Retinal pigment epithelial cell (primary cell): ENCODE results near the gene PROX1.

Experiments
- DNase-seq: peaks from one replicate; pipeline ENCODE4 v3.0.0-alpha.2; 2010; ENCODE audit warnings: low read depth
- H3K4me3 ChIP-seq: 2 replicates; pipeline ENCODE4 v1.5.1; 2011; ENCODE audit warnings: mild to moderate bottlenecking, low read length, control low read depth, moderate library complexity
- TF ChIP-seq, protein P1 (sequence below): conservative IDR thresholded peaks from 2 replicates; pipeline ENCODE4 v1.5.1; 2011; ENCODE audit warnings: low read depth, low read length, control low read depth, inconsistent platforms

PROX1 gene

DNA sequence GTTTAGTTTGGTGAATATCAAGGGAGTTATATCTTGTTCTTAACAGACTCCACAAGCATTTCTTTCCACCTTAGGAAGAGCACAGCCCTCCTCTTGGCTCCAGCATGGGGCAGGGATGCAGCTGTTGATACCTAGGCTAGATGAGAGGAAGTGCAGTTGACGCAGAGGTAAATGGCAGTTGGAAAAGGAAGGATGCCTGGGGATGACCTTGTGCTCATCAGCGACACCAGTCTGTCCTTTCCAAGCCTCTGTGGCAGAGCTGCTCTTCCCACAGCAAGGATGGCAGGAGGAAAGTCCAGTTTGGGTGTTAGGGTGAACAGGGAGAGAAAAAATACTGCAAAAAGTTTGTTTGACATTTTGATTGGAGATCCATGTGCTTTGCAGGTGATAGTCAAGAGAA, 6.2 kb downstream of the PROX1 start:
- TF ChIP-seq, protein P1, sequence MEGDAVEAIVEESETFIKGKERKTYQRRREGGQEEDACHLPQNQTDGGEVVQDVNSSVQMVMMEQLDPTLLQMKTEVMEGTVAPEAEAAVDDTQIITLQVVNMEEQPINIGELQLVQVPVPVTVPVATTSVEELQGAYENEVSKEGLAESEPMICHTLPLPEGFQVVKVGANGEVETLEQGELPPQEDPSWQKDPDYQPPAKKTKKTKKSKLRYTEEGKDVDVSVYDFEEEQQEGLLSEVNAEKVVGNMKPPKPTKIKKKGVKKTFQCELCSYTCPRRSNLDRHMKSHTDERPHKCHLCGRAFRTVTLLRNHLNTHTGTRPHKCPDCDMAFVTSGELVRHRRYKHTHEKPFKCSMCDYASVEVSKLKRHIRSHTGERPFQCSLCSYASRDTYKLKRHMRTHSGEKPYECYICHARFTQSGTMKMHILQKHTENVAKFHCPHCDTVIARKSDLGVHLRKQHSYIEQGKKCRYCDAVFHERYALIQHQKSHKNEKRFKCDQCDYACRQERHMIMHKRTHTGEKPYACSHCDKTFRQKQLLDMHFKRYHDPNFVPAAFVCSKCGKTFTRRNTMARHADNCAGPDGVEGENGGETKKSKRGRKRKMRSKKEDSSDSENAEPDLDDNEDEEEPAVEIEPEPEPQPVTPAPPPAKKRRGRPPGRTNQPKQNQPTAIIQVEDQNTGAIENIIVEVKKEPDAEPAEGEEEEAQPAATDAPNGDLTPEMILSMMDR: no peak
- no peak overlapping the region for H3K4me3 ChIP-seq
- no peak for DNase-seq

DNA sequence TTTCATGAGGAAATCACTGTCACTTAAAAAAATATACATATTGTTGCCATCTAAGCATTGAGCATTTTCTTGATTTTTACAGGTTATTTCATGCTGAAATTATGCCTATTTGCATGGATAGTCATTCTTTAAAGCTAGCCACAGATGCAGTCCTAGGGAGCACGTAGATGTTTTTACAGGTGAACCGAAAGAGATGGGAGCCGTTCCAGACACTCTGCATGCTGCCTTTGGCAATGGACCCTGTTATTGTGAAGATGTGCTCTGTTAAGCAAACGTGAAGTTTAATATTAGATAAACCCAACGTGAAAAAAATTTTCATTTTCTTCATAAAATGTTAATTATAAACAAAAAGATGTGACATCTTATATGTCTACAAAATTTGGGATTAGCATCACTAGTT, 7.1 kb downstream of the PROX1 start:
- H3K4me3 ChIP-seq: no peak overlapping the region
- TF ChIP-seq, protein P1: no peak
- DNase-seq: no peak

DNA sequence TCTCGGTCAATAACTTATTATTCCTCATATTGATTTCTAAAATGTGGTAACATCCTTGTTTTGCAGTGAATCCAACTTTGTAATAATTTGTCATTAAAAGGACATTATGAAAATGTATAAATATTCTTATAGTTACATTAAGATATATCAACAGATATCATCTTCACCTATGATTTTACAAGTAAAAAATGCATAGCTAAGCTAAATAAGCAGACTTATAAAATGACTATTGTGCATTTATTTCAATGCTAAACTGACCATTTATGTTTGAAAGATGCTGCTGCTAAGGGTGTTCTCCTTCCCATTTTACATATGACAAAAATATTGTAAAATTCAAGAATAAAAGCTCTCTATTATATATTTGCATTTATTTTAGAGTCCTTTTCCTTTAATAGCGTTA, 7.8 kb downstream of the PROX1 start:
- TF ChIP-seq, protein P1: no peak
- no peak for DNase-seq
- no peak overlapping the region for H3K4me3 ChIP-seq

DNA sequence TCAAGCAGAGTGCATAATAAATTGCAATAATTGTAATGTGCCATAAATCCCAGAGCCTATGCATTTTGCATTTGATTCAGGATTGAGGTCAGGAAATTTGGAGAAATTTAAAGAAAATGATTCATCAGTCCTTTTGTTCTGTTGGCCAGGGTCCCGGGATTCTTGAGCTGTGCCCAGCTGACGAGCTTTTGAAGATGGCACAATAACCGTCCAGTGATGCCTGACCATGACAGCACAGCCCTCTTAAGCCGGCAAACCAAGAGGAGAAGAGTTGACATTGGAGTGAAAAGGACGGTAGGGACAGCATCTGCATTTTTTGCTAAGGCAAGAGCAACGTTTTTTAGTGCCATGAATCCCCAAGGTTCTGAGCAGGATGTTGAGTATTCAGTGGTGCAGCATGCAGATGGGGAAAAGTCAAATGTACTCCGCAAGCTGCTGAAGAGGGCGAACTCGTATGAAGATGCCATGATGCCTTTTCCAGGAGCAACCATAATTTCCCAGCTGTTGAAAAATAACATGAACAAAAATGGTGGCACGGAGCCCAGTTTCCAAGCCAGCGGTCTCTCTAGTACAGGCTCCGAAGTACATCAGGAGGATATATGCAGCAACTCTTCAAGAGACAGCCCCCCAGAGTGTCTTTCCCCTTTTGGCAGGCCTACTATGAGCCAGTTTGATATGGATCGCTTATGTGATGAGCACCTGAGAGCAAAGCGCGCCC, 8.7 kb downstream of the PROX1 start:
- no peak for DNase-seq
- no peak overlapping the region for H3K4me3 ChIP-seq
- TF ChIP-seq, protein P1: no peak

DNA sequence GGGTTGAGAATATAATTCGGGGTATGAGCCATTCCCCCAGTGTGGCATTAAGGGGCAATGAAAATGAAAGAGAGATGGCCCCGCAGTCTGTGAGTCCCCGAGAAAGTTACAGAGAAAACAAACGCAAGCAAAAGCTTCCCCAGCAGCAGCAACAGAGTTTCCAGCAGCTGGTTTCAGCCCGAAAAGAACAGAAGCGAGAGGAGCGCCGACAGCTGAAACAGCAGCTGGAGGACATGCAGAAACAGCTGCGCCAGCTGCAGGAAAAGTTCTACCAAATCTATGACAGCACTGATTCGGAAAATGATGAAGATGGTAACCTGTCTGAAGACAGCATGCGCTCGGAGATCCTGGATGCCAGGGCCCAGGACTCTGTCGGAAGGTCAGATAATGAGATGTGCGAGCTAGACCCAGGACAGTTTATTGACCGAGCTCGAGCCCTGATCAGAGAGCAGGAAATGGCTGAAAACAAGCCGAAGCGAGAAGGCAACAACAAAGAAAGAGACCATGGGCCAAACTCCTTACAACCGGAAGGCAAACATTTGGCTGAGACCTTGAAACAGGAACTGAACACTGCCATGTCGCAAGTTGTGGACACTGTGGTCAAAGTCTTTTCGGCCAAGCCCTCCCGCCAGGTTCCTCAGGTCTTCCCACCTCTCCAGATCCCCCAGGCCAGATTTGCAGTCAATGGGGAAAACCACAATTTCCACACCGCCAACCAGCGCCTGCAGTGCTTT, 9.4 kb downstream of the PROX1 start:
- DNase-seq: no peak
- TF ChIP-seq, protein P1: no peak
- H3K4me3 ChIP-seq: no peak overlapping the region

DNA sequence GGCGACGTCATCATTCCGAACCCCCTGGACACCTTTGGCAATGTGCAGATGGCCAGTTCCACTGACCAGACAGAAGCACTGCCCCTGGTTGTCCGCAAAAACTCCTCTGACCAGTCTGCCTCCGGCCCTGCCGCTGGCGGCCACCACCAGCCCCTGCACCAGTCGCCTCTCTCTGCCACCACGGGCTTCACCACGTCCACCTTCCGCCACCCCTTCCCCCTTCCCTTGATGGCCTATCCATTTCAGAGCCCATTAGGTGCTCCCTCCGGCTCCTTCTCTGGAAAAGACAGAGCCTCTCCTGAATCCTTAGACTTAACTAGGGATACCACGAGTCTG, 10.0 kb downstream of the PROX1 start:
- no peak for DNase-seq
- no peak overlapping the region for H3K4me3 ChIP-seq
- TF ChIP-seq, protein P1: no peak

DNA sequence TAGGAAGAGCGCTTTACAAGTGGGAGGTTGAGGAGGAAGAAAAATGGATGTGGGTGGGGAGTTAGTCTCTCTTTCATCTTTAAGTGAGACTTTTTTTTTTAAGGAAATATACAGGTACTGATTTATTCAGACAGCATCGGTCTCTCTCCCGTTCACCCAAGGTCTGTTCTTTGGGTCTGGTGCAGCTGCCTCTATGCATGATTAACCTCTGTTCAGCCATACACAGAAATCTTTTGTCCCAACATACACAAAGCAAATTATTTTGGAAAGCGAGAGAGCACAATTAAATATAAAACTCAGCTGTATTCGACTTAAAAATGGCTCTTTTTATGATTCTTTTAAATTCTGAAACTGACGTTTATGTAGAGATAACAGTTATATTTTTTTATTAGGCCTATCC, 11.0 kb downstream of the PROX1 start:
- no peak for DNase-seq
- H3K4me3 ChIP-seq: no peak overlapping the region
- TF ChIP-seq, protein P1: no peak
